NCI-H2227 treated with DMSO at 0.1 percent for 48 hours (cell line): ENCODE data around the gene ADGRE2.
"Not testable (repeated sequence)": the region's sequence is repeated elsewhere in the genome, so short reads cannot be mapped to it uniquely, and the experiment has no call there.

Experiments
- DNase-seq: peaks from one replicate; lab custom pipeline; 2025; lab: John Stamatoyannopoulos, UW

Gene ADGRE2

DNA sequence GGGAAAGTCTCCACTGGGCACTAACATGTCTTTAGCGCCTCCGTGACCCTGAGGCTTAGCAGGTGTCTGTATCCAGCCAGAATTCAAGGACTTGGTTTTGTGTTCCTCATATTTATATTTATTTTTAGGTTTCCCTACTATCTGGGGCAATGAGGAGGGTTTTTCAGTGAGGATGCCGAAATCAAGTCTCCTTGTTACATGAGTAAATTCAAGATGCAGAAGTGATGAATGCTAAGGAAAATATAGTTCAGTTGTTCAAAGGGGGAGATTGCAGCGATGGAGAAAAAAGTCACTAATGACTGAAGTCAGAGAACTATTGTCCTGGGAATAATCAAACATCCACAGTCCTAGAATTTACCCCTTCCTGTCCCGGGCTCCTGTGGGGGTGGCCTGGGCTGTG, 791 bp upstream of the ADGRE2 start:
- no peak for DNase-seq

DNA sequence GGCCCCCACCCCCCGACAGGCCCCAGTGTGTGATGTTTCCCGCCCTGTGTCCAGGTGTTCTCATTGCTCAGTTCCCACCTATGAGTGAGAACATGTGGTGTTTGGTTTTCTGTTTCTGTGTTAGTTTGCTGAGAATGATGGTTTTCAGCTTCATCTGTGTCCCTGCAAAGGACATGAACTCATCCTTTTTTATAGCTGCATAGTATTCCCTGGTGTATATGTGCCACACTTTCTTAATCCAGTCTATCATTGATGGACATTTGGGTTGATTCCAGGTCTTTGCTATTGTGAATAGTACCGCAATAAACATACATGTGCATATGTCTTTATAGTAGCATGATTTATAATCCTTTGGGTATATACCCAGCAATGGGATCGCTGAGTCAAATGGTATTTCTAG, 715 bp downstream of the ADGRE2 start:
- DNase-seq, result not testable (repeated sequence)

DNA sequence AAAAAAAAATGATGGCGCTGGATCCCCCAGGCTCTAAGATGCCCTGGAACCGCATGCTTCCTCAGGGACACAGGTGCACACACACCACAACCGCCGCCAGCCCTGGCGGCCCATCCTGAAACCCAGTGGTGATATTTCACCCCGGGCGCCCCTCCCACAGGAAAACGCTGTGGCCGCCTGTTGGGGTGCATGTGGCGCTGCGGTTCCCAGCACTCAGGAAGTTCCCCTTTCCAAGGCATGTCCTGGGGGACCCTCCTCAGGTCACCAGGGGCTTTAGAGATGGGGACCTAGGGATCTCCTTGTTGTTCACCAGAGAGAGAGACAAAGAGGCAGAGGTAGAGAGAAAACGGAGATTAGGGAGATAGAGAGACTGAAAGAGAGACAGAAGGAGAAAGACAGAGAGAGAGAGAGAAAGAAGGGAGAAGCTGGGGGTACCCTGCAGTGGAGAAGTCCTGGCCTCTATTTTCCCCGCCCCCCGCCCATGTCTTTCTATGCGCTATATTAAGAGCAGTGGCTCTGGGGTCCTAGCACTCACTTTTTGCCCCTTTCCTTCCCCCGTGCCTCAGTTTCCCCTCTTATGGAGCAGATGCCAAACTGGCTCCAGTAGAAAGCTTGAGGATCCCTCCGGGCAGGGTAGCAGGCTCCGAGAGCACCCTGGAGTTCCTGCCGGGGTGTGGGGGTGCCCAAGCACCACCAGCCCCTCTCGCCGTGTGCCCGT, 2.3 kb downstream of the ADGRE2 start:
- DNase-seq, result no peak

DNA sequence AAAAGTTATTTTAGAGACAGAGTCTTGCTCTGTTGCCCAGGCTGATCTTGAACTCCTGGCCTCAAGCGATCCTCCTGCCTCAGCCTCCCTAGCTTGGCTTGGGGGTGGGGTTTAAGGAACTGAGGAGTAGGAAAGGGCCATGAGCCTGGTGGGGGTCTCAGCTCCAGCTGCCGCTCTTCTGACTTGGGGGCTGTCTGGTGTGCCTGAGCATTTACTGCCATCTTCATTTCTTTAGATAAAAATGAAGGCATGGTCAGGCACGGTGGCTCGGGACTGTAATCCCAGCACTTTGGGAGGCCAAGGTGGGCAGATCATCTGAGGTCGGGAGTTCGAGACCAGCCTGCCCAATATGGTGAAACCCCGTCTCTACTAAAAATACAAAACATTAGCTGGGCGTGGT, 3.0 kb downstream of the ADGRE2 start:
- DNase-seq, result not testable (repeated sequence)

DNA sequence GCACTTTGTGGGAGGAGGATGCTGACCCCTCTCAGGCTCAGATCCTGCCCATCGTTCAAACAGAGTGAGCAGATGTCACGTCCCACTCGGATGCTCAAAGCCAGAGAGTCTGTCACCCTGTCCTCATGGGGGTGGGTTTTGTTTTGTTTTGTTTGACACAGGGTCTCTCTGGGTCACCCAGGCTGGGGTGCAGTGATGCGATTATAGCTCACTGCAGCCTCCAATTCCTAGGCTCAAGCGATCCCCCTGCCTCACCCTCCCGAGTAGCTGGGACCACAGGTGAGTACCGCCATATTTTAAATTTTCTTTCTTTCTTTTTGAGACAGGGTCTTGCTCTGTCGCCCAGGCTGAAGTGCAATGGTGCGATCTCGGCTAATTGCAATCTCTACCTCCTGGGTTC, 4.0 kb downstream of the ADGRE2 start:
- DNase-seq, result no peak

DNA sequence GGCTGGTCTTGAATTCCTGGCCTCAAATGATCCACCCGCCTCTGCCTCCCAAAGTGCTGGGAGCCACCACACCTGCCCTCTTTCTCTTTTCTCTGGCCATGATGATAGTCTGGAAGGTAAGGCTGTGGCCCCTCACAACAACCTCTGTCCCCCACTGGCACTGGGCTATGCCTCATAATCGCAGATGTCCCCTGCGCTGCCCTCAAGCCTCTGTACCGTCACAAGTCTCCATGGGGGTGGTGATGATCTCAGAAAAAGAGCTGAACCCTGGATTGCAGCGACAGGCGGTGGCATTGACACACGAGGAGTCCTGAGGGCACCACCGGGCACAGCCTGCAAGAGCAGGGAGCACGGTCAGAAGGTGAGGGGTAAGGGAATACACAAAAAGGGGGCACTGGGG, 4.6 kb downstream of the ADGRE2 start:
- DNase-seq, result not testable (repeated sequence)

DNA sequence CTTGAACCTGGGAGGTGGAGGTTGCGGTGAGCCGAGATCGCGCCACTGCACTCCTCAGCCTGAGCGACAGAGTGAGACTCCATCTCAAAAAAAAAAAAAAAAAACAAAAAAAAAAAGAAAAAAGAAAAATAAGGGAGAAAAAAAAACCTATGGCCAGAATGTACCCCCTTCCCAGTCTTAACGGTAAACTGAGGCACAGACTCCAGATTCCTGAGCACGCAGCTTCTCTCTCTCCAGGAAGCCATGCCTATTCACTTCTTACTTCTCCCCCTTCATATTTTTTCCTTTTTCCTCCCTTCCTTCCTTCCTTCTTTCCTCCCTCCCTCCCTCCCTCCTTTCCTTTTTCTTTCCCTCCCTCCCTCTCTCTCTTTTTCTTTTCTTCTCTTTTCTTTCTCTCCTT, 5.4 kb downstream of the ADGRE2 start:
- no peak for DNase-seq

DNA sequence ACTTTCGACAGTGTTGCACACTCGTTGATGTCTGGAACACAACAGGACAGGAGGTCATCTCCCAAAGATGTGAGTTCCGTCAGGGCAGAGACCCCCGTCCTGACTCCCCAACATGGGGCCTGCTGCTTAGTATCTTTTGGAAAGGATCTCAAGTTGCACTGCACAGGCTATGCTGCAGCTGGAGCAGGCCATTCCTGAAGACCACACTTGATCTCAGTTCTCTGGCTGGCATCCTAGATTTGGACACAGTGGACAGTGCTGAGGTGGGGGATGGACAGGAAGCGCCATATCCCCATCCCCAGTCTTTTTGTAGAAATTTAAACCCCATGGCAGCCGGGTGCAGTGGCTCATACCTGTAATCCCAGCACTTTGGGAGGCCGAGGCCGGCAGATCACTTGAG, 5.9 kb downstream of the ADGRE2 start:
- no peak for DNase-seq

GRCh38 chr19:14770944-14771839, 7.2 kb downstream of the ADGRE2 start:
- DNase-seq, result no peak

DNA sequence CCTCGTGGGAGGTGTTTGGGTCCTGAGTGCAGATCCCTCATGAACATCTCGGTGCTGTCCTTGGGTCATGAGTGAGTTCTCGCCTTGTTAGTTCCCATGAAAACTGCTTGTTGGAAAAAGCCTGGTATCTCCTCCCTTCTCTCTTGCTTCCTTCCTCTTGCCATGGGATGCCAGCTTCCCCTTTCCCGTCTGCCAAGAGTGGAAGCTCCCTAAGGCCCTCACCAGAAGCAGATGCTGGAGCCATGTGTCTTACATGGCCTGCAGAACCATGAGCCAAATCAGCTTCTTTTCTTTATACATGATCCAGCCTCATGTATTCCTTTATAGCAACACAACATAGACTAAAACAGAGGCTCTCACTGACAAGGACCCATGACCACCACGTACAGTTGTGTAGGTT, 8.2 kb downstream of the ADGRE2 start:
- no peak for DNase-seq

- no peak for DNase-seq
These were observed 9.2 kb downstream of the ADGRE2 start for GRCh38 chr19:14769201-14769600.

GRCh38 chr19:14768001-14768400, 10.4 kb downstream of the ADGRE2 start:
- DNase-seq, result no peak

DNA sequence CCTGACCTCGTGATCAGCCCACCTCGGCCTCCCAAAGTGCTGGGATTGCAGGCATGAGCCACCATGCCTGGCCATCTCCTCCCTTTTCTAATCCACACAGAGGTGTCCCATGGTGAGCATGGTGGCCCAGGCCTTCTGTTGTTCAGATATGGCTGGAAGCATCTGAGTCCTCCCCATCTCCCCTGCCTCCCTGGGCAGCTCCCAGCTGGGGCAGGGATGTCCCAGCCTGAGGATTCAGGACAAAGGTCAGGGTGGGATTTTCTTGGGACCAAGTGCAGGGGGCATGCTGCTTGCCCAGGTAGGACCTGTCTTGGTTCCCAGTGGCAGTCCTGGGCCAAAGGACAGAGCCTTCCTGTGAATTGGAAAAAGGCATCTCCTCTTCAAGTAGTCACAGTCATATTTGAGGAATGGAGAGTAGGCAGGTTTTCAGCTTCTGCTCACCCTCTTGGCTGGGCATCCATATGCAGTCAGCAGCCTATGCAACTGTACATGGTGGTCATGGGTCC, 10.8 kb downstream of the ADGRE2 start:
- DNase-seq, result no peak

- not testable (repeated sequence) for DNase-seq
These were observed 12.5 kb downstream of the ADGRE2 start for GRCh38 chr19:14765841-14766240.

DNA sequence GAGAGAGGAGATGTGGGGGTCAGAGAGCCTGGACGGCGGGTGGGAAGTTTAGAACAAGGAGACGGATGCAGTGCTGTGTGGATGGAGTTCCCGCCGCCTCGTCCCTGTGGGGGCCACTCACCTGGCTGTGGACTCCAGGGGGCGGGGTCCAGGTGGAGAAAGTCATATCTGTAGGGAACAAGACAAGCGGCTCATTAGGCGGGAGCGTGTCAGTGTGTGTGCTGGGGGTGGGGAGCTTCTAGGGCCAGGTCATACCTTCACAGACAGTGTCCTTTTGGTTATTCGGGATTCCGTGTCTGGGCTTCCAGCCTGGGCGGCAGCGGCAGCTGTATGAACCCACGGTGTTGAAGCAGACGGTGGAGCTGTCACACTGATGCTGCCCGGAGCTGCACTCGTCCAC, 13.0 kb downstream of the ADGRE2 start:
- DNase-seq, result not testable (repeated sequence)

- DNase-seq, result no peak
These were observed 14.0 kb downstream of the ADGRE2 start for GRCh38 chr19:14764401-14764800.

- no peak for DNase-seq
These were observed 14.7 kb downstream of the ADGRE2 start for GRCh38 chr19:14763497-14764145.

DNA sequence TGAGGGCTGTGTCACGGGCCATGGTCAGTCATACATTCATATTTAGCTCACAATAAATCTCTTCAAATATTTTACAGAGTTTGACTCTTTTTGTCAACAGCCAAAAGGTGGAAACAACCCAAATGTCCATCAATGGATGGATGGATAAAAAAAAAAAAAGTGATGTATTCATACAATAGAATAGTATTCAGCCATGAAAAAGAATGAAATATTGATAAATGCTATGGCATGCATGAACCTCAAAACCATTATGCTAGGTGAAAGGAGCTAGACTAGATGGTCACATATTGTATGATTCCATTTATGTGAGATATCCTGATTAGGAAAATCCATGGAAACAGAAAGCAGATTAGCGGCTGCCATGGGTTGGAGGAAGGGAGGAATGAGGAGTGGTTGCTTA, 16.2 kb downstream of the ADGRE2 start:
- DNase-seq, result no peak

DNA sequence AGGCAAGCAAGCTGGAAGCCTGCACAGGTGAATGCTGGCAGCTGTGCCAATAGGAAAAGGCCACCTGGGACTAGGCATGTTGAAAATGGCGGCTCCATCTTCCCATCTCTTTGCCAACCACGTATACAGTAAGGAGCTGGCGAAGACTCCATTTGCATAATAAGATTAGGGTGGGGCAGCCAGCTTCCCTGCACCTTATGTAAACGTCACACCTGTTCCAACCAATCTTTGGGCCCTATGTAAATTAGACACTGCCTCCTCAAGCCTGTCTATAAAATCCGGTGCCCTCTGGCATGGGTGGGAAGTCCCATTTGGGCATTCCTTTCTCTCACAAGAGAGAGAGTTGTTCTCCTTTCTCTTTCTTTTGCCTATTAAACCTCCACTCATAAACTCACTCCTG, 16.8 kb downstream of the ADGRE2 start:
- DNase-seq, result no peak

- DNase-seq, result no peak
These were observed 19.5 kb downstream of the ADGRE2 start for GRCh38 chr19:14758816-14759215.

GRCh38 chr19:14748601-14749000, 29.8 kb downstream of the ADGRE2 start:
- DNase-seq, result no peak

DNA sequence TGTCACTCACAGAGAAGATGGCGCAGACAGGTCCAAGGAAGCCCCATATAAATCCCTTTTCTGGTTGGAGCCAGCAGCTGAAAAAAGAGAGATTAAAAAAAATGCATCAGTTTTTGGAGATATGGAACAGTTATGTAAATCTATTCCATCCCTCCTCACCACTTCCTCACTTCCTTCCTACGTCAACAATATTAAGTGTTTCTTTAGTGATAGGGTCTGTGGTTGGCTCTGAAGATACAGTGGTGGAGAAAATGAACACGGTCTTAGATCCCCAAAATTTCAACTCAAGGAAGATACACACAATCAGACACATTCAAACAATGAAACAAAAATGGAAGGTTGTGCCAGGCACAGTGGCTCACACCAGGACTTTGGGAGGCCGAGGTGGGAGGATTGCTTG, 31.5 kb downstream of the ADGRE2 start:
- no peak for DNase-seq

DNA sequence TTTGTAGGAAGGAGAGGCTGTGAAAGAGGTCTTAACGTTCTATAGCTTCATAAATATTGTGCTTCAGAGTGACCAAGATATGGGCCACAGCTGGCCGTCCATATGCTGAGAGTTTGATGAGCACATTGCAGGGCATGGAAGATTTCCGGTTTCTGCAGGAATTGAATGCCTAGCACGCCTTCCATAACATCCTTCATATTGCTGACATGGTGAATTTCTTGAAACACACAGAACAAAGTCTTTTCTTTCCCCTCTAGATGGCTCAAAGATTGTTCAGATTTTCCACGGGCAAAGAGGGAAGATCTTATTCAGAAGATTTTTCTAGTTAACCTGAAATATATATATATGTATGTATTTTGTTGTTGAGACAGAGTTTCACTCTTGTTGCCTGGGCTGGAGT, 42.4 kb downstream of the ADGRE2 start:
- no peak for DNase-seq
